Kidney epithelial cell (primary cell): Measurements from ENCODE around the gene BHLHE23. TPM values are rescaled to one million over a fixed set of nuclear protein-coding genes. Genes with fewer than 3 reads are reported as not detected.

Experiments used
- DNase-seq: peaks from one replicate; pipeline ENCODE4 v3.0.0-alpha.2; 2010; ENCODE audit warnings: low read depth
- H3K27me3 ChIP-seq: 2 replicates; pipeline ENCODE4 v1.6.0; 2011; ENCODE audit warnings: low read length; ENCODE audit not compliant: control insufficient read depth, insufficient read depth
- H3K36me3 ChIP-seq: 2 replicates; pipeline ENCODE4 v1.5.1; 2011; ENCODE audit warnings: low read length; ENCODE audit not compliant: control insufficient read depth, insufficient read depth
- H3K4me3 ChIP-seq: 2 replicates; pipeline ENCODE4 v1.5.1; 2011; ENCODE audit warnings: low read depth, mild to moderate bottlenecking, control low read depth, low read length
- CTCF ChIP-seq: IDR thresholded peaks from 2 replicates; pipeline ENCODE4 v1.5.1; 2011; ENCODE audit warnings: mild to moderate bottlenecking, moderate library complexity, low read length, control low read depth, inconsistent platforms; ENCODE audit not compliant: insufficient read depth, poor library complexity, severe bottlenecking
- total RNA-seq: library from RNA; depleted of rRNA; stranded (reverse); fragments of >200 nt; gene quantifications from 2 replicates; pipeline ENCODE4 v1.2.3, GENCODE V29; 2015

Gene BHLHE23
- total RNA-seq, 1 donor from 2014 or later = not detected

- TF ChIP-seq CTCF = no peak
- H3K27me3 ChIP-seq = peaks cover 91% of the 10 kb centered on the region
- no peak for DNase-seq
- no peak overlapping the region for H3K4me3 ChIP-seq
- H3K36me3 ChIP-seq = no peaks in the 10 kb centered on the region
Observed at GRCh38 chr20:63025534-63026331, 19.0 kb upstream of the BHLHE23 start.

GRCh38 chr20:63024573-63025392, 18.0 kb upstream of the BHLHE23 start:
- no peak for TF ChIP-seq CTCF
- peaks cover 85% of the 10 kb centered on the region for H3K27me3 ChIP-seq
- DNase-seq = no peak
- H3K4me3 ChIP-seq = no peak overlapping the region
- no peaks in the 10 kb centered on the region for H3K36me3 ChIP-seq

GRCh38 chr20:63023936-63024571, 17.3 kb upstream of the BHLHE23 start:
- peaks cover 78% of the 10 kb centered on the region for H3K27me3 ChIP-seq
- no peak for DNase-seq
- H3K36me3 ChIP-seq = no peaks in the 10 kb centered on the region
- no peak overlapping the region for H3K4me3 ChIP-seq
- no peak for TF ChIP-seq CTCF

GRCh38 chr20:63023071-63023935, 16.5 kb upstream of the BHLHE23 start:
- H3K4me3 ChIP-seq = no peak overlapping the region
- peaks cover 74% of the 10 kb centered on the region for H3K27me3 ChIP-seq
- DNase-seq = no peak
- no peak for TF ChIP-seq CTCF
- H3K36me3 ChIP-seq = no peaks in the 10 kb centered on the region

GRCh38 chr20:63022501-63022900, 15.7 kb upstream of the BHLHE23 start:
- no peak for DNase-seq
- no peaks in the 10 kb centered on the region for H3K36me3 ChIP-seq
- TF ChIP-seq CTCF = no peak
- H3K4me3 ChIP-seq = no peak overlapping the region
- peaks cover 75% of the 10 kb centered on the region for H3K27me3 ChIP-seq
